Fibroblast of lung (primary cell): ENCODE data around the gene ACSF2.

ENCODE experiments used
- CTCF ChIP-seq, 2 donors: IDR thresholded peaks in 1 of 2; conservative IDR thresholded peaks in 1 of 2; 1 replicate in 1 of 2; 2 replicates in 1 of 2; pipeline ENCODE4 v1.5.1; 2011 to 2012; ENCODE audit warnings: low read length in 2 of 2, control low read depth in 1 of 2, inconsistent platforms in 1 of 2, low read depth in 1 of 2, mild to moderate bottlenecking in 1 of 2
- EZH2 ChIP-seq: IDR thresholded peaks from 2 replicates; pipeline ENCODE4 v1.5.1; 2012; ENCODE audit warnings: low read length, control low read depth, mild to moderate bottlenecking; ENCODE audit errors: missing control alignments

GRCh38 chr17:50430821-50431618 lies 5.0 kb downstream of the ACSF2 start:
- TF ChIP-seq CTCF (conservative IDR thresholded peaks at IDR 0.05 in 1 of 2, IDR thresholded peaks at IDR 0.05 in 1 of 2; ENCODE audit: low read depth in 1 of 2, low read length in 2 of 2) = no peak
- no peak for TF ChIP-seq EZH2
